IMR-90 (cell line): ENCODE data around the gene RPL6.

ENCODE experiments used
- BHLHE40 ChIP-seq: fragments of 150-350 bp; IDR thresholded peaks from 2 replicates; pipeline ENCODE4 v1.6.1; 2016; ENCODE audit warnings: mild to moderate bottlenecking, low read depth, low read length
- CEBPB ChIP-seq: IDR thresholded peaks from 2 replicates; pipeline ENCODE4 v1.6.1; 2012; ENCODE audit warnings: low read depth, low read length, improper control_type of control experiment
- CHD1 ChIP-seq: IDR thresholded peaks from 2 replicates; pipeline ENCODE4 v1.6.1; 2012; ENCODE audit warnings: low read depth, low read length, improper control_type of control experiment
- CTCF ChIP-seq: conservative IDR thresholded peaks from 2 replicates; pipeline ENCODE4 v1.5.1; 2012; ENCODE audit warnings: mild to moderate bottlenecking, low read depth, low read length, improper control_type of control experiment
- ELK1 ChIP-seq: fragments of 150-350 bp; IDR thresholded peaks from 2 replicates; pipeline ENCODE4 v1.6.1; 2016; ENCODE audit warnings: low read depth, mild to moderate bottlenecking, low read length, moderate library complexity, borderline replicate concordance
- FOS ChIP-seq: fragments of 150-350 bp; IDR thresholded peaks from 2 replicates; pipeline ENCODE4 v1.6.1; 2016; ENCODE audit warnings: low read depth, low read length
- MAFK ChIP-seq: IDR thresholded peaks from 2 replicates; pipeline ENCODE4 v1.6.1; 2012; ENCODE audit warnings: low read depth, low read length, improper control_type of control experiment
- MXI1 ChIP-seq: IDR thresholded peaks from 2 replicates; pipeline ENCODE4 v1.6.1; 2012; ENCODE audit warnings: low read depth, mild to moderate bottlenecking, low read length, moderate library complexity, borderline replicate concordance
- NFE2L2 ChIP-seq: fragments of 150-350 bp; IDR thresholded peaks from 2 replicates; pipeline ENCODE4 v1.6.1; 2016; ENCODE audit warnings: low read depth, mild to moderate bottlenecking, low read length
- POLR2A ChIP-seq: IDR thresholded peaks from 2 replicates; pipeline ENCODE4 v1.6.1; 2012; ENCODE audit warnings: mild to moderate bottlenecking, low read depth, low read length
- RCOR1 ChIP-seq: IDR thresholded peaks from 2 replicates; pipeline ENCODE4 v1.6.1; 2012; ENCODE audit warnings: mild to moderate bottlenecking, low read length, improper control_type of control experiment; ENCODE audit not compliant: insufficient replicate concordance
- RFX5 ChIP-seq: IDR thresholded peaks from 2 replicates; pipeline ENCODE4 v1.8.0; 2012; ENCODE audit warnings: low read depth, mild to moderate bottlenecking, low read length, moderate library complexity
- SMC3 ChIP-seq: fragments of 150-350 bp; IDR thresholded peaks from 2 replicates; pipeline ENCODE4 v1.6.1; 2016; ENCODE audit warnings: low read depth, mild to moderate bottlenecking, antibody characterized with exemption, low read length, moderate library complexity
- USF2 ChIP-seq: fragments of 150-350 bp; IDR thresholded peaks from 2 replicates; pipeline ENCODE4 v1.6.1; 2017; ENCODE audit warnings: mild to moderate bottlenecking, antibody characterized with exemption, low read length, low read depth

GRCh38 chr12:112361271-112361670 lies 48.1 kb downstream of the RPL6 start:
- no peak for TF ChIP-seq CTCF
- TF ChIP-seq POLR2A: no peak
- TF ChIP-seq USF2: no peak
- no peak for TF ChIP-seq MXI1
- TF ChIP-seq NFE2L2: no peak
- TF ChIP-seq FOS: no peak
- no peak for TF ChIP-seq SMC3
- no peak for TF ChIP-seq RCOR1
- no peak for TF ChIP-seq MAFK
- no peak for TF ChIP-seq CEBPB
- no peak for TF ChIP-seq BHLHE40
- TF ChIP-seq RFX5: no peak
- TF ChIP-seq CHD1: no peak
- no peak for TF ChIP-seq ELK1
